Frontal cortex (tissue), 4 donors: ENCODE data around the gene NPFF. TPM values are rescaled to one million over a fixed set of nuclear protein-coding genes. Genes with fewer than 3 reads are reported as not detected.

Experiments
- DNase-seq, 2 donors: peaks; one replicate each; pipeline ENCODE4 v3.0.0; 2012; ENCODE audit warnings: low spot score in 2 of 2
- FAIRE-seq: peaks from 2 replicates; lab custom pipeline; 2012; peaks lifted over from hg19 to GRCh38; lab: Jason Lieb, UNC
- total RNA-seq: library from RNA; depleted of rRNA; stranded (reverse); fragments of >200 nt; gene quantifications from one replicate; pipeline ENCODE4 v1.2.3, GENCODE V29; 2014
- donor health status: control.
- donor health status: control.
- donor health status: control.

NPFF gene
- total RNA-seq, 1 donor from 2014 or later = not detected

- FAIRE-seq = no peak
- DNase-seq = peak; percentile 41 to 55
These were observed 7.8 kb downstream of the NPFF start, which contains the start of gene MAP3K12 for GRCh38 chr12:53499266-53500141. Gene MAP3K12 (minus strand): TSS chr12:53499458. CDS start chr12:53487391, 12,067 bp downstream.

DNA sequence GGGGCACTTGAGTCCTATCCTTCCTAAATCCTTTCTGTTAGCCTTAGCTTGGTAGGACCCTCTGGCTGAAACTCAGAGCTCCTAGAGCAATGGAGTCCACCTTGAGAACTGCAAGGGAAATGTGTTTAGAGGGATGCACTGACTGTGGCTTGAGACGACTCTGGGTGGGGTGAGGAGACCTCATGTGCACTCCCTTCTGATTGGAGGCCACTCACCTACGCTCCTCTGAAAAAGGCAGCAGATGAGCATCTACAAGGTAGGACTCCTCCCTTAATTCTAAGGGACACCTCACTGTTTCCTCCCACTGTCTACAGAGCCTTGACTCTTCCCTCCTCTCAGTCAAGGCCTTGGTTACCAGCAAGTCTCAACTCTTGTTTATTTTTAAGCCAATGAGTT, 9.1 kb downstream of the NPFF start:
- FAIRE-seq (no peak), DNase-seq (no peak)

- DNase-seq (no peak), FAIRE-seq (no peak)
These were observed 9.8 kb downstream of the NPFF start for GRCh38 chr12:53497461-53497860.

DNA sequence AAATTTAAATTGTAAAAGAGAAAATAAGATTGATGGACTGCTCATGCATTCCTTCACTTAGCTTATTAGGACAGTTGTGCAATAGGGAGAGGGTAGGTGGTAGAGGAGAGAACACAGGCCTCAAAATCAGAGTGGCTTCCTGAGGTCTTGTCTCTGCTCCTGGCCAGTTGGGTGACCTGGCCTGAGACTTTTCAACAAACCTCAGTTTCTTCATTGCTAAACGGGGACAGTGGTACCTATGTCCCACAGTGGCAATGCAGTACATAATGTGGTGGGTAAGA, 10.6 kb downstream of the NPFF start:
- DNase-seq (no peak), FAIRE-seq (no peak)

DNA sequence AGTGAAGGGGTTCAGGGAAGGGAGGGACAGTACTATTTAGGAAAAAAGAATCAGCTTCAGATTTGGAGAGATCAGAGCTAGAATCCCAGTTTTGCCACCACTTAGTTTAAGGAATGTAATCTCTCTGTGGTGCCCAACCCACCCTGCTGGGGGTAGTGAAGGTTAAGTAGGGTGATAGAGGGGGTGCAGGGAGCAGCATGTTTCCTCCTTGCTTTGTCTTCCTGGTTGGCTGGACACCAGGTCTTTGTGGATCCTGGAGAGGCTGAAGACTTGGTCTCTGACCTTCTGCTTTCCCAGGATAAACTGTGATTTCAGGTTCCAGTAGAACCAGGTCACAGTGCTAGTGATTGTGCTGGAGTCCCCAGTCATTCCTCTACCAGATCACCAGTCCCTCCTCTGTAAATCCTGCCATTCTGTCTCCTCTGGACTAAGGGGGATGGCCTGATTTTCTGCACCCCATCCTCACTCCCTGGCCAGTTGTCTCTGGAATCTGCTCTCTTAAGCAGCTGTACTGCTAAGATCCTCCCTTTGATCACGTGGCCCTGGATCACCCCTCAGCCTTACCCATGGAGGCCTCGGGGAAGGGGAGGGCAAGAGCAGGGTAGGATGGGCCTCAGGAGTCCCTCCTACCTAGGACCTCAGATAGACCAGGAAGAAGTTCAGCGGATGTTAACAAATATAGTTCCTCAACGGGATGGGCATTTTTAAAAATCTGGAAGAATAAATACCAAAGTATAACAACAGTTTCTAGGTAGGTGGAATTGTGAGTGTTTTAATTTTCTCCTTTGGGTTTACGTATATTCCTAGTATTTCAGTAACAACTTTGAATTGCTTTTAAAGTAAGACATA, 11.2 kb downstream of the NPFF start:
- DNase-seq = no peak
- FAIRE-seq = no peak

DNA sequence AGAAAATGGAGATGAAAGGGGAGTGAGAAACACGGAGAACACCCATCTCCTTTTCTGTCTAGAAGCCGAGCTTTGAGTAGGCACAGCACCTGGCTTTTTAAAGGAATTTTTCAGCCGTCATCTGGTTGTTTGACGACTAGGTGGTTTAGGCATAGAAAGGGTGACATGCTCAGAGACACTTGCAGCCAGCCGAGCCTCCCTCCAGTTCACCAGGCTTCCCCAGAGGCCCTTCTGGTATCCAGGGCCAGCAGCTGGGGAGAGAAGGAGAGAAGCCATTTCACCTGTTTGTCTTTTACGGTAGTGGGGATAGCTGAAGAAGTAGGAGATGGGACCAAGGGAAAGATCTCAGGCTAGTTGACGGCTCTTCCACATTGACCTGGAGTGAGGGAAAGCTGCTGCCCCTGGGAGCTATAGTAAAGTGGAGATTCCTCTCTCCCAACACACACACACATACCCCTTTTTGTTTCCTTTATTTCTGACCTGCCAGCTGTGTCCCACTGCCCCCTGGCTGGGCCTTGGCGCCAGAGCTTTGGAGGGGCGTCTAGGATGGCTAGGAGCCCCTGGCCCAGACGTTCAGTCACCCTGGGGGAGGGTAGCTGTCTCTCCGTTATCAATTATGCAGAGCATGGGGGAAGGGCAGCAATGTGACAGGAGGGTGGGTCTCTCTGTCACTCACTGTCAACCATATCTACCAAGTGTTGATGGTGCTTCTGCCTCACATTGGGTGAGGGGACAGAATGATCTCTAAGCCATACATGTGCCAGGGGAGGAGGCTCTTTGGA, 13.5 kb downstream of the NPFF start:
- FAIRE-seq = no peak

GRCh38 chr12:53492830-53493609, 14.3 kb downstream of the NPFF start:
- DNase-seq (peak; percentile 91 to 94), FAIRE-seq (no peak)

More for the DNA sequence above, 13.5 kb downstream of the NPFF start:
- DNase-seq = no peak

DNA sequence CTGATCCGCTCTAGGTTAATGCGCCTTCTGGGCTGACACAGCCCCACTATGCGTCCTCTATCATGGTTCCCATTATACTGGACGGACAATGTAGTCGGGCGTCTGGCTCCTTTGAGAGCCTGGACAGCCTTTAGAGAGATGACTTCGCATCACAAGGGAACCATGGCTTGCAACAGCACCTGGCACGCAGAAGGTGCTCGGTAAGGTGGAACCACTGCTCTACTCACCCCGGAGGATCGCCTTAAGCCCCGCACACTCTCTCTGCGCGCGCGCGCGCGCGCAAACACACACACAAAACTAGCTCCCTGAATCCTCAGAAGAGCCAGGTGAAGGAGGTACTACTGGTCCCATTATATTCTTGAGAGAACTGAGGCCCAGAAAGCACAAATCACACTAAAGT, 15.1 kb downstream of the NPFF start:
- DNase-seq = no peak
- FAIRE-seq = no peak

DNA sequence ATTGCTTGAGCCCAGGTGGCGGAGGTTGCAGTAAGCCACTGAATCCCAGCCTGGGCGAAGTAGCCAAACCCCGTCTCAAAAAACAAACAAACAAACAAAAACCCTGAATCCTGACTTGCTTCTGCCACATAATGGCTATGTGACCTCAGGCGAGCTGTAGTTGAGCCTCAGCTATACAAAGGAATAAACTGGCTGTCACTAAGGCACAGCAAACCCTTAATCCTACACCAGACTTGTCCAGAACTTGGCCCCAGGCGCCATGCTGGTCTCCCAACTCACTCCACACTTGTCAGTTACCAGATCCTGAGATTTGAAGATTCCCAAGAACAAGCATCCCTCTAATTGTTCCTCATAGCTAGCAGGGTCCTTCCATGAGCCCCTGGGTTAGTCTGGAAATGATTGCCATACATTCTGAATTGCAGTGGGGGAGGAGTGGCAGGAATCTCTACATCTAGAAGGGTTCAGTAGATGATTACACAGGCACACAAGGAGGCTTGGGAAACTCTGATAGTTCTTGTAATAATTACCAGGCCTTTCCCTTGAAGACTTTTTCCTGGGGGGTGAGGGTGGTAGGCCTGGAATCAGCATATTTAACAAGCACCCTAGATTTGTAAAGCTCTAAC, 17.9 kb downstream of the NPFF start:
- no peak for DNase-seq
- FAIRE-seq = no peak

DNA sequence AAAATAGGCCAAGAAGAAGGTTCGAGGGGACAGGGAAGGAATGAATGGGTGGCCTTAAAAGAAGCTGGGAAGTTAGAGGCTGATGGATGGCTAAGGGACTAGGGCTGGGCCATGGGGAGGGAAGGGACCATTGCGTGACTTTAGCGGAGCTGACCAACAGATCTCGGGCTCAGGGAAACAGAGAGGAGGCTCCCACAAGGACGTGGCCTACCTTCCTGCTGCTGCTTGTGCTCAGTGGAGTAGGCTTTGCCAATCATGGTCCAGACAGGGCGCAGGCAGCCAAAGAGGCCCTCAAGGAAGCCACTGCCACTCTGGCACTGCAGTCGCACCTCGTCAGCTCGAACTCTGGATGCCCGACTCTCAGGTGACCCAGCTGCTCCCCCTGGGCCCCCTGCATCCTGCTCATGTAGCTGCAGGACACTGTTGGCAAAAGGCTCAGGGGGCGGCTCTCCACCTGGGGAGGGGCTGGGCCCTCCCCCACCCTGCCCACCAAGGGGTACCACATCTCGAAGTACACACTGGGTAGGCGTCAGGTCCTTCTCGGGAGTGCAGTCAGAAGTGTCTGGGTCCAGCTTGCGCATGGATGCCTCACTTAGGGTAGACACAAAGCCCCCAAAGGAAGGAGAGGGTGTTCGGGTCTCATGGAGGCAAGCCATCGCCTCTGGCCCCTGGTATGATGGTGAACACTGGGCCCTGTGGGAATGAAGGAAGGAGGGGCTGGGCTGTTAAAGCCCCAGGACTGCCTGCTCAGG, 20.4 kb downstream of the NPFF start:
- DNase-seq (no peak), FAIRE-seq (no peak)

DNA sequence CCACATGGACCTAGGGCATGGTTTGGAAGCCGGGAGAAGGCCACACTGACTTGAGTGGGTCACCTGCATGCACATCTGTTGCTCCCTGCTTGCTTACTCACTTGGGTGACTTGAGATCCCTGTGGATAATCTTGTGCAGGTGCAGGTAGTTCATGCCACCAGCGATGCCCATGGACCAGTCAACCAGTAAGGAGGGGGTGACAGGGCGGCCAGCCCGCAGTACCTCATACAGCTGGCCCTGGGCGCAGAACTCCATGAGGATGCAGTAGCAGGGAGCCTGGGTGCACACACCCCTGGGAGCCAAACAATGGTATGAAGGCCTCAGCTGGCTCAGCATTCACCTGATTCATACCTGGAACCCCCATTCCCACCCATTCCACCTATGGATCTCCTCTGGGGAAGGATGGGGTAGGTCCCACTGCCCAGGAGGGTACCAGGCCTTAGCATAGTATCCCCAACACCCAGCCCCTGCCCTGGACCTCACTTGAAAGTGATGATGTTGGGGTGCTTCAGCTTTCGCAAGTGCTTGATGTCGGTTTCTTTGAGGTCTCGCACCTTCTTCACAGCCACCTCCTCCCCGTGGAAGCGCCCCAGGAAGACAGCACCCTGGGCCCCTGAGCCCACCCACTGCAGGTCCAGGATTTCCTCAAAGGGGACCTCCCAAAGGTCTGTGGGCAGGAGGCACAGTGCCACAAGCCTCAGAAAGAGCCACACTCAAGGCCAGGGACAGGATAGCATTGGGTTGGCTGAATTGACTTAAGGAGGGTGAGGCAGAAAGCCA, 21.1 kb downstream of the NPFF start:
- no peak for FAIRE-seq
- DNase-seq = no peak

DNA sequence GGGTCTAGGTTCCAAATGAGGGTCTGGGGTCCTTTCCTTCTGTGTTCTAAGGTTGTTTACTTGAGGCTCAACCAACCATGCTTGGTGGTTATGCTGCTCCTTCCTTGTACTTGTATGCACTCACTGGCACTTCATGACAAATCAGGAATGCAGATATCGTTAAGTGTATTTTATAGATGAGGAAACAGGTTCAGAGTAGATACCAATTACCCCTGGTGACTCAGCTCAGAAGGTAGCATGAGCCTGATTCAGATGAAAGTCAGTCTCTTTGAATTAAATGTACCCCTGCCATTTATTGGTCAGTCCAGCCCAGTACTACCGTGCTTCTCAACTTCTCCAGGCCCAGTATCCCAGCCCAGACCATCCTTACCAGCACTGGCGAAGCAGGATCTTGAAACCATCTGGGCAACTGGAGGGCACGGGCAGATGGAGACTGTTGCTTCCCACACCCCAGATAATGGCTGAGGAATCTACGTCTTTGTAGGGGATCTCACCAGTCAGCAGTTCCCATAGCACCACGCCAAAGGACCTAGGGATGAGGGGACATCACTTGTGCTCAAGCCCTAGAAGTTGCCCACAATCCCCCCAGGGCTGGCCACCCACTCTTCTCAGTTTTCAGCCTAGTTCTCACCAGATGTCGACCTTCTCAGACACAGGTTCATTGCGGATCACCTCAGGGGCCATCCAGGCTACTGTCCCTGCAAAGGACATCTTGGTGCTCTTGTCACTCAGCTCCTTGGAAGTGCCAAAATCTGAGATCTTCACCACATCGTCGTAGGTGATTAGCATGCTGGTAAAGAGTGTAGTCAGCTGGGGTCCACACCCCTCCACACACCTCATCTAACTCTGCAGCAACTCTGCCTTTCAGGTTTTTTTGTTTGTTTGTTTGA, 22.4 kb downstream of the NPFF start:
- no peak for FAIRE-seq
- DNase-seq = no peak

DNA sequence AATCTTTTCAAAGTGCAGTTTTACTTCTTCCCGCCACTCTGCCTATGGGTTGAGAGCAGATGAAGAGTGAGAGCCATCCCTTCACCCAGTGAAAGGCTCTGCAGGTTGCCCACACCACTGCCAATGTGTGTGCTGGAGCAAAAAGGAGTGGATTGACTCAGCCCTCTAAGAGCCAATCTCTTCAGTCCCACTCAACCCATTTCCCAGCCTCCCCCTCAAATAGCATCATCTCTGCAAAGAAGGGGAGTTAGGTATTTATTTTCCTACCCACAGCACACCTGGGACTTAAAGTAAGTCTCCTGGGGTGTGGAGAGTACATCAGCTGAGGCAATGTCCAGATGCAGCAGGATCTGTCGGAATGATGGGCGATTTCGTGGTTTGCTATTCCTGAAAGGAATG, 23.3 kb downstream of the NPFF start:
- DNase-seq (no peak), FAIRE-seq (no peak)

- DNase-seq (no peak), FAIRE-seq (no peak)
These were observed 23.9 kb downstream of the NPFF start for GRCh38 chr12:53483225-53483978.

- DNase-seq = no peak
- FAIRE-seq = no peak
These were observed 24.6 kb downstream of the NPFF start for GRCh38 chr12:53482626-53483168.
